Measurements from ENCODE around the gene AUTS2. TPM values are rescaled to one million over a fixed set of nuclear protein-coding genes. Genes with fewer than 3 reads are reported as not detected.

AUTS2 gene
- total RNA-seq, 1 experiment from 2014 or later: 2.5 TPM

- ATAC-seq (no peak), DNase-seq (ENCODE audit: low read depth, low spot score) (no peak)
- POLR2A ChIA-PET: no interaction called here
- Histone ChIP-seq H3K4me3 (ENCODE audit: low read depth in 2 of 2, low read length in 2 of 2) (no peak overlapping the region), H3K27me3 (ENCODE audit: control insufficient read depth, insufficient read depth, low read length) (no peaks in the 10 kb centered on the region), H3K9me3 (ENCODE audit: control insufficient read depth, insufficient read depth, low read depth, low read length) (no peaks in the 10 kb centered on the region), H3K27ac (ENCODE audit: low read length) (no peak overlapping the region), H3K36me3 (ENCODE audit: control insufficient read depth, insufficient read depth, low read length) (no peaks in the 10 kb centered on the region), H3K4me1 (ENCODE audit: control insufficient read depth, insufficient read depth, low read length) (no peaks in the 10 kb centered on the region)
- CTCF ChIA-PET: no interaction called here
- TF ChIP-seq TCF7L2 (IDR thresholded peaks at IDR 0.05; ENCODE audit: low read depth, low read length) (no peak), POLR2AphosphoS5 (IDR thresholded peaks at IDR 0.05; ENCODE audit: low read depth, low read length) (no peak), CTCF (IDR thresholded peaks at IDR 0.05) (no peak), SIN3A (IDR thresholded peaks at IDR 0.05; ENCODE audit: borderline replicate concordance, insufficient read depth, low read depth, low read length) (no peak), REST (IDR thresholded peaks at IDR 0.05; ENCODE audit: insufficient read depth in 1 of 2, low read depth in 2 of 2, low read length in 1 of 2) (no peak)
- intact Hi-C loops (cut with micrococcal nuclease; ENCODE audit: unreplicated experiment): no loop called here
- no TSS peak for BruUV-seq (replicated peaks)
- in situ Hi-C loops (cut with HindIII; ENCODE audit: low pct_unique_long_range_greater_than_20kb, low sequenced_read_pairs): no loop called here
Measured at GRCh38 chr7:69864822-69865221, 266.5 kb downstream of the AUTS2 start.

GRCh38 chr7:69868921-69869320 lies 270.6 kb downstream of the AUTS2 start:
- Histone ChIP-seq H3K4me3 (ENCODE audit: low read depth in 2 of 2, low read length in 2 of 2) (no peak overlapping the region), H3K27ac (ENCODE audit: low read length) (no peak overlapping the region), H3K4me1 (ENCODE audit: control insufficient read depth, insufficient read depth, low read length) (no peaks in the 10 kb centered on the region), H3K27me3 (ENCODE audit: control insufficient read depth, insufficient read depth, low read length) (no peaks in the 10 kb centered on the region), H3K9me3 (ENCODE audit: control insufficient read depth, insufficient read depth, low read depth, low read length) (no peaks in the 10 kb centered on the region), H3K36me3 (ENCODE audit: control insufficient read depth, insufficient read depth, low read length) (no peaks in the 10 kb centered on the region)
- no TSS peak for BruUV-seq (replicated peaks)
- DNase-seq (ENCODE audit: low read depth, low spot score) (no peak), ATAC-seq (no peak)
- POLR2A ChIA-PET: no interaction called here
- CTCF ChIA-PET: no interaction called here
- in situ Hi-C loops (cut with HindIII; ENCODE audit: low pct_unique_long_range_greater_than_20kb, low sequenced_read_pairs) (no loop called here), intact Hi-C loops (cut with micrococcal nuclease; ENCODE audit: unreplicated experiment) (no loop called here)
- TF ChIP-seq POLR2AphosphoS5 (IDR thresholded peaks at IDR 0.05; ENCODE audit: low read depth, low read length) (no peak), TCF7L2 (IDR thresholded peaks at IDR 0.05; ENCODE audit: low read depth, low read length) (no peak), REST (IDR thresholded peaks at IDR 0.05; ENCODE audit: insufficient read depth in 1 of 2, low read depth in 2 of 2, low read length in 1 of 2) (no peak), CTCF (IDR thresholded peaks at IDR 0.05) (no peak), SIN3A (IDR thresholded peaks at IDR 0.05; ENCODE audit: borderline replicate concordance, insufficient read depth, low read depth, low read length) (no peak)

Measured in Panc1 (cell line).